K562 (cell line): ENCODE data around the gene HOXA2. TPM values are rescaled to one million over a fixed set of nuclear protein-coding genes. Genes with fewer than 3 reads are reported as not detected.

Source experiments
- KLF13 ChIP-seq: fragments of 450-650 bp; IDR thresholded peaks from 2 replicates; pipeline ENCODE4 v1.6.1; 2016; ENCODE audit warnings: missing genetic modification characterization, low read depth, mild to moderate bottlenecking, missing compliant biosample characterization, moderate library complexity, borderline replicate concordance
- MGA ChIP-seq: fragments of 450-650 bp; IDR thresholded peaks from 2 replicates; pipeline ENCODE4 v1.6.1; 2016; ENCODE audit warnings: mild to moderate bottlenecking, moderate library complexity
- PRDM10 ChIP-seq: fragments of 450-650 bp; IDR thresholded peaks from 2 replicates; pipeline ENCODE4 v1.6.1; 2018; ENCODE audit not compliant: partially characterized antibody
- polyA plus RNA-seq, 8 experiments: library from polyadenylated mRNA; depleted of rRNA in 4 of 8; stranded (reverse) in 5 of 8; unstranded in 3 of 8; fragments of >200 nt; fragmentation: Nextera tagmentation in 2 of 8; fragmentation: Illumina TruSeq in 1 of 8; extraction: Ambion mirVana in 2 of 8; extraction: Trizol in 1 of 8; gene quantifications; 2 replicates each; pipeline versions ENCODE4 v1.2.1 to v1.2.3, GENCODE V29; 2011 to 2014; ENCODE audit warnings: inconsistent platforms in 1 of 8, missing spikeins in 1 of 8
- total RNA-seq, 7 experiments: library from RNA; depleted of rRNA in 6 of 7; stranded (reverse); fragments of >200 nt in 6 of 7; fragmentation: Illumina TruSeq in 2 of 7; extraction: Trizol in 2 of 7; gene quantifications; 2 replicates each; pipeline versions ENCODE4 v1.2.1 to v1.2.3, GENCODE V29; 2011 to 2021; ENCODE audit warnings: low replicate concordance in 1 of 7

Gene HOXA2
- total and polyA plus RNA-seq, 9 of the 15 experiments (the other 6 are each of a cell fraction or from before 2014, with no cell fraction given): 0.04 TPM; not detected in 8

GRCh38 chr7:27131390-27131819 lies 28.9 kb upstream of the HOXA2 start (continued):
- TF ChIP-seq MGA: no peak
- TF ChIP-seq KLF13 (tag): no peak
- no peak for TF ChIP-seq PRDM10
